Endothelial cell of umbilical vein (primary cell): ENCODE results near the gene TTYH2. TPM values are rescaled to one million over a fixed set of nuclear protein-coding genes. Genes with fewer than 3 reads are reported as not detected.

ENCODE experiments used
- BruUV-seq: library from RNA; stranded (reverse); fragments of 400-500 nt; replicated peaks from 2 replicates; lab custom pipeline; 2021; lab: Mats Ljungman, UMichigan
- CTCF ChIA-PET: fragments of 300-600, 350-600 bp; sonication (Branson Sonifier 250); formaldehyde crosslinking; loops from one replicate; lab custom pipeline; 2021; ENCODE audit warnings: antibody characterized with exemption, inconsistent platforms; lab: Charles Lee
- POLR2A ChIA-PET: fragments of 300-600, 350-600 bp; sonication (Branson Sonifier 250); formaldehyde crosslinking; loops from one replicate; lab custom pipeline; 2021; ENCODE audit warnings: antibody characterized with exemption, inconsistent platforms; lab: Charles Lee
- DNase-seq: peaks from one replicate; pipeline ENCODE4 v3.0.0-alpha.2; 2011; ENCODE audit warnings: low read depth, low spot score
- FAIRE-seq: peaks from 2 replicates; lab custom pipeline; 2011; peaks lifted over from hg19 to GRCh38; lab: Jason Lieb, UNC
- H2AFZ ChIP-seq: 2 replicates; pipeline ENCODE4 v1.6.0; 2012; ENCODE audit warnings: low read depth, low read length, control low read depth, inconsistent platforms
- H3K27ac ChIP-seq: 2 replicates; pipeline ENCODE4 v1.5.1; 2011; ENCODE audit warnings: low read depth, mild to moderate bottlenecking, control low read depth, low read length, moderate library complexity; ENCODE audit not compliant: insufficient read depth
- H3K27me3 ChIP-seq, 2 experiments: 2 replicates each; pipeline versions ENCODE4 v1.6.0 to v1.6.1; 2011; ENCODE audit warnings: low read length in 2 of 2, mixed read lengths in 1 of 2; ENCODE audit not compliant: control insufficient read depth in 2 of 2, insufficient read depth in 2 of 2
- H3K36me3 ChIP-seq, 2 experiments: 2 replicates in 1 of 2; 3 replicates in 1 of 2; pipeline ENCODE4 v1.5.1; 2011; ENCODE audit warnings: low read length in 2 of 2, mild to moderate bottlenecking in 1 of 2, moderate library complexity in 1 of 2; ENCODE audit not compliant: control insufficient read depth in 2 of 2, insufficient read depth in 2 of 2; ENCODE audit errors: extremely low read depth in 1 of 2
- H3K4me1 ChIP-seq: 3 replicates; pipeline ENCODE4 v1.5.1; 2011; ENCODE audit warnings: mild to moderate bottlenecking, low read length; ENCODE audit not compliant: control insufficient read depth, insufficient read depth; ENCODE audit errors: extremely low read depth
- H3K4me2 ChIP-seq: 2 replicates; pipeline ENCODE4 v1.6.1; 2011; ENCODE audit warnings: low read length, control low read depth, mixed read lengths; ENCODE audit not compliant: insufficient read depth
- H3K4me3 ChIP-seq, 3 experiments: fragments of 200-600 bp in 1 of 3; sonication (generic), shearing (Covaris generic) in 1 of 3; replicated peaks in 1 of 3; 2 replicates each; pipeline ENCODE4 v1.5.1; 2011 to 2016; ENCODE audit warnings: control low read depth in 3 of 3, low read length in 3 of 3, mild to moderate bottlenecking in 2 of 3, inconsistent platforms in 1 of 3, low read depth in 1 of 3, moderate library complexity in 1 of 3; ENCODE audit not compliant: insufficient read depth in 1 of 3
- H3K79me2 ChIP-seq: 2 replicates; pipeline ENCODE4 v1.6.0; 2012; ENCODE audit warnings: low read length, inconsistent platforms; ENCODE audit not compliant: control insufficient read depth, insufficient read depth
- H3K9ac ChIP-seq: replicated peaks from 2 replicates; pipeline ENCODE3; 2011; ENCODE audit warnings: low read length, control low read depth; ENCODE audit not compliant: insufficient read depth; ENCODE audit errors: extremely low read depth
- H3K9me1 ChIP-seq: replicated peaks from 3 replicates; pipeline ENCODE4 v1.6.0; 2011; ENCODE audit warnings: mild to moderate bottlenecking, low read length; ENCODE audit not compliant: control insufficient read depth, insufficient read depth; ENCODE audit errors: extremely low read depth
- H3K9me3 ChIP-seq: replicated peaks from 2 replicates; pipeline ENCODE4 v1.5.1; 2012; ENCODE audit warnings: low read length, inconsistent platforms; ENCODE audit not compliant: control insufficient read depth, insufficient read depth
- H4K20me1 ChIP-seq: replicated peaks from 2 replicates; pipeline ENCODE3; 2011; ENCODE audit warnings: mild to moderate bottlenecking, low read length; ENCODE audit not compliant: control insufficient read depth, insufficient read depth; ENCODE audit errors: extremely low read depth
- CTCF ChIP-seq, 2 donors: IDR thresholded peaks; 1 replicate in 1 of 2; 2 replicates in 1 of 2; pipeline ENCODE4 v1.5.1; 2011; ENCODE audit warnings: low read length in 2 of 2, mild to moderate bottlenecking in 2 of 2, moderate library complexity in 2 of 2, control low read depth in 1 of 2, inconsistent platforms in 1 of 2, low read depth in 1 of 2; ENCODE audit not compliant: insufficient read depth in 1 of 2; ENCODE audit errors: extremely low read depth in 1 of 2
- EZH2 ChIP-seq: IDR thresholded peaks from 2 replicates; pipeline ENCODE4 v1.6.1; 2012; ENCODE audit warnings: borderline replicate concordance, low read depth, mild to moderate bottlenecking, moderate library complexity, low read length, inconsistent platforms; ENCODE audit not compliant: severe bottlenecking
- FOS ChIP-seq: IDR thresholded peaks from 2 replicates; pipeline ENCODE4 v1.6.1; 2011; ENCODE audit warnings: mild to moderate bottlenecking, low read length, moderate library complexity, borderline replicate concordance; ENCODE audit not compliant: insufficient read depth
- GATA2 ChIP-seq: IDR thresholded peaks from 2 replicates; pipeline ENCODE4 v1.7.0; 2011; ENCODE audit warnings: low read depth, mild to moderate bottlenecking, moderate library complexity, mixed read lengths, low read length; ENCODE audit not compliant: insufficient read length, insufficient read depth
- JUN ChIP-seq: IDR thresholded peaks from 2 replicates; pipeline ENCODE4 v1.6.1; 2011; ENCODE audit warnings: borderline replicate concordance, low read depth; ENCODE audit not compliant: insufficient read length, insufficient read depth
- MAX ChIP-seq: IDR thresholded peaks from 2 replicates; pipeline ENCODE4 v1.6.1; 2011; ENCODE audit not compliant: insufficient read depth, insufficient read length
- MYC ChIP-seq: IDR thresholded peaks from one replicate; pipeline ENCODE4 v1.6.1; 2011; ENCODE audit warnings: mild to moderate bottlenecking, low read depth, low read length
- POLR2A ChIP-seq: IDR thresholded peaks from 2 replicates; pipeline ENCODE4 v1.6.1; 2012; ENCODE audit warnings: low read depth, mild to moderate bottlenecking, control low read depth, low read length
- POLR2AphosphoS5 ChIP-seq: IDR thresholded peaks from 2 replicates; pipeline ENCODE4 v1.6.1; 2012; ENCODE audit warnings: low read depth, mild to moderate bottlenecking, control low read depth, low read length, moderate library complexity; ENCODE audit not compliant: insufficient read depth
- dilution Hi-C: fragments of 300-500 bp; cut with MboI; formaldehyde crosslinking; loops from one replicate; pipeline ENCODE4 v1.15.0; 2019; ENCODE audit warnings: low sequenced_read_pairs; ENCODE audit not compliant: extremely low pct_ligation_motif_present
- intact Hi-C: fragments of 100-400 bp; cut with micrococcal nuclease; formaldehyde crosslinking; loops from one replicate; pipeline ENCODE4 v1.10.0; 2022
- polyA plus RNA-seq, 4 experiments: library from polyadenylated mRNA; depleted of rRNA in 3 of 4; stranded (reverse) in 3 of 4; unstranded in 1 of 4; fragments of >200 nt; gene quantifications; 2 replicates each; pipeline versions ENCODE4 v1.2.1 to v1.2.3, GENCODE V29; 2011 to 2012; ENCODE audit warnings: missing spikeins in 1 of 4
- total RNA-seq: library from RNA; stranded (reverse); gene quantifications from 2 replicates; pipeline ENCODE4 v1.2.3, GENCODE V29; 2021

TTYH2 gene
- total and polyA plus RNA-seq, 2 donors (not counting 3 experiments of a cell fraction or from before 2014, with no cell fraction given), result 0.75 to 2.0 TPM

DNA sequence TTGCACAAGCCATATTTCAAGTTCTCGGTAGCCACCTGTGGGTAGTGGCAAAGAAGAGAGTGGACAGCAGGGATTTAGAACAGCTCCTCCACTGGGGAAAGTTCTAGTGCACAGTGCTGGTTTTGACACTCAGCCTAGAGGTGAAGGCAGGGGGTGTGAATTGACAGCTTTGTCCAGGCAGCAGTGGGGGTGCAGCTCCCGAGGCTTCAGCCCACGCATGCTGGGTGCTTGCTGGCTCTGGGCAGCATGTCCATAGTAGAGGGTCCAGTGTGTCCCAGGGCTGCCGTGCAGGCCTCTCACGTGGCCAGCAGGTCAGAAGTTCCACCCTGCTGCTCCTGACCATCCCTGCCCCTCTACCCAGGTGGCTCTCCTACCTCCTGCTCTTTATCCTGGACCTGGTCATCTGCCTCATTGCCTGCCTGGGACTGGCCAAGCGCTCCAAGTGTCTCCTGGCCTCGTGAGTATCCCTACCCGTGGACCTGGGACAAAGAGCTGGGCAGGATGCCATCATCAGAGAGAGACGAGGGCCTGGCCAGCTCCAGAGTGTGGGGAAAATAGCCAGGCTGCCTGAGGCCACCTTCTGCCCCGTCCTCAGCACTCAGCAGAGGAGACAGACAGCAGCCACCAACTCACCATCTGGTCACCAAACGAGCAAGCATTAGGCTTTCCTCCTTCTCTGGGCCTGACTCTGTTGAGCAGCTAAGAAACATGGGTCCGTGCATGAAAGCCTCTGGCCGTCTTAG, 29.8 kb downstream of the TTYH2 start:
- no peak overlapping the region for H3K27ac ChIP-seq
- no peaks in the 10 kb centered on the region for H3K9me3 ChIP-seq
- intact Hi-C loops (no loop called here), dilution Hi-C loops (no loop called here)
- no peak overlapping the region for H3K9ac ChIP-seq
- BruUV-seq, result no TSS peak
- no peaks in the 10 kb centered on the region for H3K79me2 ChIP-seq
- ChIA-PET POLR2A (no interaction called here), CTCF (no interaction called here)
- no peaks in the 10 kb centered on the region for H4K20me1 ChIP-seq
- DNase-seq (no peak), FAIRE-seq (no peak)
- no peak overlapping the region for H2AFZ ChIP-seq
- H3K4me3 ChIP-seq, result no peak overlapping the region
- no peaks in the 10 kb centered on the region for H3K4me1 ChIP-seq
- H3K36me3 ChIP-seq, result no peaks in the 10 kb centered on the region
- H3K9me1 ChIP-seq, result no peaks in the 10 kb centered on the region
- no peak overlapping the region for H3K4me2 ChIP-seq
- H3K27me3 ChIP-seq, result no peaks in the 10 kb centered on the region
- TF ChIP-seq CTCF (IDR thresholded peaks at IDR 0.05; ENCODE audit: extremely low read depth in 1 of 2, insufficient read depth in 1 of 2, low read depth in 1 of 2, low read length in 2 of 2) (no peak), POLR2AphosphoS5 (no peak), FOS (no peak), MAX (no peak), EZH2 (no peak), GATA2 (no peak), MYC (no peak), JUN (no peak), POLR2A (no peak)
